ENCODE results near the gene PRKACG.

PRKACG gene

GRCh38 chr9:69045821-69046220 lies 31.9 kb upstream of the PRKACG start:
- H3K79me2 ChIP-seq (ENCODE audit: insufficient read depth, low read length) = peaks cover 47% of the 10 kb centered on the region
- no peak overlapping the region for H3K4me3 ChIP-seq (ENCODE audit: insufficient read depth, low read length, poor library complexity, severe bottlenecking)
- no peaks in the 10 kb centered on the region for H3K9me3 ChIP-seq (ENCODE audit: insufficient read depth, low read length)
- H3K4me2 ChIP-seq (ENCODE audit: low read depth, low read length, poor library complexity, severe bottlenecking) = no peak overlapping the region
- H4K20me1 ChIP-seq (ENCODE audit: low read depth, low read length) = no peaks in the 10 kb centered on the region
- no peaks in the 10 kb centered on the region for H3K9me2 ChIP-seq (replicated peaks; ENCODE audit: insufficient read depth, low read length)
- no peak overlapping the region for H3K27ac ChIP-seq (ENCODE audit: low read depth, low read length)
- no peak overlapping the region for H3K9ac ChIP-seq (ENCODE audit: low read length)
- no peaks in the 10 kb centered on the region for H3F3A ChIP-seq (ENCODE audit: insufficient read depth)
- no peak for TF ChIP-seq EZH2phosphoT487 (conservative IDR thresholded peaks at IDR 0.05; ENCODE audit: low read length)
- TF ChIP-seq CTCF (IDR thresholded peaks at IDR 0.05; ENCODE audit: insufficient read depth, low read length, poor library complexity, severe bottlenecking) = no peak
- no peak overlapping the region for H2AFZ ChIP-seq (ENCODE audit: low read depth, low read length, severe bottlenecking)
- H3K36me3 ChIP-seq (ENCODE audit: low read length) = no peaks in the 10 kb centered on the region
- H3K27me3 ChIP-seq (ENCODE audit: low read length) = no peaks in the 10 kb centered on the region

GRCh38 chr9:69044240-69045219 lies 30.6 kb upstream of the PRKACG start:
- Histone ChIP-seq H4K20me1 (ENCODE audit: low read depth, low read length) (no peaks in the 10 kb centered on the region), H3K79me2 (ENCODE audit: insufficient read depth, low read length) (peaks cover 58% of the 10 kb centered on the region), H3K4me3 (ENCODE audit: insufficient read depth, low read length, poor library complexity, severe bottlenecking) (no peak overlapping the region), H3K27me3 (ENCODE audit: low read length) (no peaks in the 10 kb centered on the region), H3K36me3 (ENCODE audit: low read length) (no peaks in the 10 kb centered on the region), H3K4me2 (ENCODE audit: low read depth, low read length, poor library complexity, severe bottlenecking) (no peak overlapping the region), H3K9me2 (replicated peaks; ENCODE audit: insufficient read depth, low read length) (no peaks in the 10 kb centered on the region), H3K9ac (ENCODE audit: low read length) (no peak overlapping the region), H3F3A (ENCODE audit: insufficient read depth) (no peaks in the 10 kb centered on the region), H3K9me3 (ENCODE audit: insufficient read depth, low read length) (no peaks in the 10 kb centered on the region), H3K27ac (ENCODE audit: low read depth, low read length) (no peak overlapping the region), H2AFZ (ENCODE audit: low read depth, low read length, severe bottlenecking) (no peak overlapping the region)
- TF ChIP-seq EZH2phosphoT487 (conservative IDR thresholded peaks at IDR 0.05; ENCODE audit: low read length) (no peak), CTCF (IDR thresholded peaks at IDR 0.05; ENCODE audit: insufficient read depth, low read length, poor library complexity, severe bottlenecking) (no peak)

- Histone ChIP-seq H3F3A (ENCODE audit: insufficient read depth) (no peaks in the 10 kb centered on the region), H4K20me1 (ENCODE audit: low read depth, low read length) (no peaks in the 10 kb centered on the region), H3K27me3 (ENCODE audit: low read length) (no peaks in the 10 kb centered on the region), H3K27ac (ENCODE audit: low read depth, low read length) (no peak overlapping the region), H3K4me3 (ENCODE audit: insufficient read depth, low read length, poor library complexity, severe bottlenecking) (no peak overlapping the region), H3K4me2 (ENCODE audit: low read depth, low read length, poor library complexity, severe bottlenecking) (no peak overlapping the region), H2AFZ (ENCODE audit: low read depth, low read length, severe bottlenecking) (no peak overlapping the region), H3K79me2 (ENCODE audit: insufficient read depth, low read length) (peaks cover 85% of the 10 kb centered on the region), H3K9me3 (ENCODE audit: insufficient read depth, low read length) (no peaks in the 10 kb centered on the region), H3K9ac (ENCODE audit: low read length) (no peak overlapping the region), H3K9me2 (replicated peaks; ENCODE audit: insufficient read depth, low read length) (no peaks in the 10 kb centered on the region), H3K36me3 (ENCODE audit: low read length) (no peaks in the 10 kb centered on the region)
- TF ChIP-seq CTCF (IDR thresholded peaks at IDR 0.05; ENCODE audit: insufficient read depth, low read length, poor library complexity, severe bottlenecking) (no peak), EZH2phosphoT487 (conservative IDR thresholded peaks at IDR 0.05; ENCODE audit: low read length) (no peak)
Measured at GRCh38 chr9:69040646-69041045, 26.7 kb upstream of the PRKACG start.
